HPDE6-E6E7 (cell line): Measurements from ENCODE around the gene SMIM38.
"Not testable (repeated sequence)": the region's sequence is repeated elsewhere in the genome, so short reads cannot be mapped to it uniquely, and the experiment has no call there.

Source experiments
- DNase-seq: peaks from one replicate; pipeline ENCODE4 v3.0.0; 2011; ENCODE audit warnings: missing footprints; ENCODE audit errors: extremely low spot score

SMIM38 gene

DNA sequence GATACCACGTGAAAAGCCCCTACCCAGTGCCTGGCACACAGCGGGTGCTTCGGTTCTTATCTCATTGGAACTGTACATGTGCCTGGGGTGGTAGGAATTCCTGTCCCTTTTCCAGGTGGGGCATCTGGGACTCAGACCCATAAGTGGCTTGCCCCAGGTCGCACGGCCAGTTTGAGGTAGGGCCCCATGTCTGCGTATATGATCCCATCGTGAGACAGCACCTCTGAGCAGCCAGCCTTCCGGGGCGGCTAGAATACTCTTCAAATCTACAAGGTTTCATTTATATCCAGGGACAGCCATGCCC is 33.5 kb upstream of the SMIM38 start:
- DNase-seq: no peak

DNA sequence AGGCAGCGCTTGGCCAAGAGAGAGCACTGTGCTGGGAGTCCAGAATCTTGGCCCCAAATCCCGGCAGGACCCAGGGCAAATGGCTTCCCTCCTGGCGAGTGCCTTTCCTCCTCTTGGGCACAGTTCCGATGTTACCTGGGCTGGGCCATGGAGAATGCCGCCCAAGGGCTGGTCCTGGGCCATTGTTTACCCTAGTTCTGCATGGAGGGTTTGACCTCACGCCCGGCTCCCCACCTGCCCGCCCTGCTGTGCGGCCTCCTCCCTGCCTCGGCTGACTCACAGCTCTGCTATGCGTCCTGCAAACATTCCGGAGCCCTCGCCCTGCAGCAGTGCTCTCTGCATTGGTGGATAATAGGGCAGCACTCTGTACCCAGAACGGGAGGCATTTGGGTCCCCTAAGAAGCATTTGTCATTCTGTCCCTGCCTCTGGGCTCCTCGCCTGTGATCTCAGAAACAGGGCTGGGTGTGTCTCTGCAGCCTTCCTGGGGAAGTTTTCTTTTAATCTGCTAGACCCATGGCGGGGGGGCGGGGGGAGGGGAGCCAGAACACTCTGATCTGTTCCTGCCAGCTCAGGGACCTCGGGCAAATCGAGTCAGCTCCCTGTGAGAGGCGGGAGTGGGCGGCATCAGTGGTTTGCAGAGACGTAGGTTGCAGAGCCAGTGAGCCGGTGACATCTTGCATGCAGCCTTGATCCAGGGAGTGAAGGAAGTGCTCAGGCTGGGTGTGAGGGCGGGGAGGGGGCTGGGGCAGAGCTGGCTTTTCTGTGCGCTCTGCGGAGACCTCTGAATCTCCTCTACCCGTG is 32.9 kb upstream of the SMIM38 start:
- peak; percentile 84 for DNase-seq

DNA sequence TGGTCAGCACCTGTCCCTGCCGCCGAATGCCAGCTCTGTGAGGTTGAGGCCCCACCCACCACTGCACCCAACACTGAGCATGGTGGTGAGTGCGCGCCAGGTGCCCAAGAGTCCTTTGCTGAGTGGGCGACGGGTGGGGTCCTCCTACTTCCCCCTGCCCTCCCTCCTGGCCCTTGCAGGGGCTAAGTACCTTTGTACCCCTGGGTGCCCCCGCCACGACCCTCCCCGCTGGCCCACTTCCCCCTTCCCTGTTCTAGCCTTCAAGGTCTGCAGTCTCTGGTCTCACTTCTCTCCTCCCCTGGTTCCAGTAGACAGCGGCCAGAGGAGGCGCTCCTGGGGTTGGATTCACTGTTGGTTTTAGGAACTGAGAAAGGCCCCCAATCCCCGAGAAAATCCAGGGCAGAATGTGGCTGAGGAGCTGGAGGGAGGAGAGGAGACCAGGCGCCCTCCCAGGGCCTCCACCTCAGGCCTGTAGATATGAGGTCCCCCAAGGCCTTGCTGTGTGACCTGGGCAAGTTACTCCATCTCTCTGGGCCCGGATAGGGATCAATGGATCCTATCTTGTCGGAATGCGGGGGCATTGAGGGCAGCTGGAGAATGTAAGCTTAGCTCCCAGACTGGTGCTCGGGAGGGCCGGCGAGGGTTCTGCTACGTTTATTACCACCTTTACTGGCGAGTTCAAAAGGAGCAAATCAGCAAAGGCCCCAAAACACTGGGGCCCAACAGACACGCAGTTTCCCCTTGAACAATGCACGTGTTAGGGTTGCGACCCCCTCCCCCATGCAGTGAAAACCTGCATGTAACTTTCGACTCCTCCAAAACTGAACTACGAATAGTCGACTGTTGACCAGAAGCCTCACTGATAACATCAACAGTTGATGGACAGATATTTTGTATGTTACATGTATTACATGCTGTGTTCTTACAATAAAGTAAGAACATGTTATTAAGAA is 31.9 kb upstream of the SMIM38 start:
- DNase-seq: no peak

DNA sequence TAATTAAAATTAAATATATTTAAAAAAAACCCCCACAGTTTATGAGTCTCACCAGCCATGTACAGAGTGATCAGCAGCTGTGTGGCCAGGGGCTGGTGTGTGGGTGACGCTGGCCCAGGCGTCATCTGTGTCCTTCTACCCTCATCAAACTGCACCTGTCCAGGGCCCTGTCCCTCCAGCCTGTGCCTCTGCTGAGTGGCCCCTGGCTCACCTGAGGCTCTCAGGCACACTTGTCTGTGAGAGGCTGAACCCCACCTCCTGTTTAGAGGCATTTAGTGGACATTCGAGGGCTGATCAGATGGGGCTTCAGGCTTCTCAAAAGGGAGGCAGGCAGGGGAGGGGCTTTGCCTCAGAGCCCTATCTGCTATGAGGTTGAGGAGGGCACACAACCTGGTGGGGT is 29.9 kb upstream of the SMIM38 start:
- DNase-seq: no peak

DNA sequence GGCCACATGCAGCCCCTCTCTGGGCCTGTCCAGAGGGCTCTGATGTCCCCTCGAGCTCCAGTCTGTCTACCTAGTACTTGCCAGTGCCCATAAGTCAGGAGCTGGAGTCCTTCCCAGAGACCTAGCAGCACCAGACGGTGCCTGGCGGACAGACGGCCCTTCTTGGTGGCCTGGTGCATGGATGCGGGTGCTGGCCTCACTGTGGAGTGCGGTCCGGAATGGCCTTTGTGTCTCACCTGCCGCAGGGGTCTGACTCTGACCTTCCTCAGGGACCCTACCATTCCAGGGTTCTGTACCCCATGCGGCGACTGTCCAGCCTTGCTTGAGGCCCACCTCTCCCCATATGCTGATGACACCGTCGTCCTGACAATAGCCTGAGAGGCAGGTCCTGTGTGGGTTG is 29.4 kb upstream of the SMIM38 start:
- no peak for DNase-seq

DNA sequence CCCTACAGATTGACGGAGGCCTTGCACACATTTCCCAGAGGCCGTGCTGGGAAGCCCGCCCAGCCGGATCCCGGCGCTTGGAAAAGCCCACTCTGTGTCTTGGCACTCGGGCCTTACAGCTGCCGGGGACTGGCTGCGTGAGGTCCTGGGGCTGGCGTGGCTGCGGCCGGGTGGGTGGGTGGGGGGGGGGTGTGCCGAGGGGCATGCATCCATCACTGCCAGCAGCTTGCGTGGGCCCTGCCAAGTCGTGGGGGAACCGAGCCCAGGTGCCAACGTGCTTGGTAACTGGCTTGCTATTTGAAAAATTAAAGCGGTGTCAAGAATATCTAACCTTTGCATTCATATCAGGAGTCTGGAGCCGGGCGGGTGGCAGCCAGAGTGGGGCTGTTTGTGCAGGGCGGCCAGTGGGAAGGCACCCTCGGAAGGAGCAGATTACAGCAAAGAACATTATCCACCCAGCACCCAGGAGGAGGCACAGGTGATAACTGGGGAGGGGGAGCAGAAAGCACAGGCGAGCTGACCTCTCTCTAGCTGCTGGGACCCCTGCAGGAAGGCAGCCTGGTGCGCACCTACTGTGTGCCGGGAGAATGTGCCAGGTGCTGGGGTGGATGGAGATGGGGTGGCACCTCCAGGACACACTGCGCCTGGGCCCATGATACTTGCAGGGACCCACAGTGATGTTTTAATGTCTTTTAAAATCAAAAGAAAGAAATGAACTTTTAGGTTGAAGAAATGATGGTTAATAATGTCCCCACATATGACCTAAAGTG is 28.5 kb upstream of the SMIM38 start:
- no peak for DNase-seq

DNA sequence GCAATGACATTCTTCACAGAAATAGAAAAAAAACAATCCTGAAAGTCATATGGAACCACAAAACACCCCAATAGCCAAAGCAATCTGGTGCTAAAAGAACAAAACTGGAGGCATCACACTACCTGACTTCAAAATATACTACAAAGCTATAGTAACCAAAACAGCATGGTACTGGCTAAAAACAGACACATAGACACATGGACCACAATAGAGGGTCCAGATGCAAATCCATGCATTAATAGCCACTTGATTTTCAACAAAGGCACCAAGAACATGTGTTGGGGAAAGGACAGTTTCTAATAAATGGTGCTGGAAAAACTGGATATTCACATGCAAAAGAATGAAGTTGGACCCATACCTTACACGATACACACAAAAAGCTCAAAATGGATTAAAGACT is 27.9 kb upstream of the SMIM38 start:
- DNase-seq: no peak

DNA sequence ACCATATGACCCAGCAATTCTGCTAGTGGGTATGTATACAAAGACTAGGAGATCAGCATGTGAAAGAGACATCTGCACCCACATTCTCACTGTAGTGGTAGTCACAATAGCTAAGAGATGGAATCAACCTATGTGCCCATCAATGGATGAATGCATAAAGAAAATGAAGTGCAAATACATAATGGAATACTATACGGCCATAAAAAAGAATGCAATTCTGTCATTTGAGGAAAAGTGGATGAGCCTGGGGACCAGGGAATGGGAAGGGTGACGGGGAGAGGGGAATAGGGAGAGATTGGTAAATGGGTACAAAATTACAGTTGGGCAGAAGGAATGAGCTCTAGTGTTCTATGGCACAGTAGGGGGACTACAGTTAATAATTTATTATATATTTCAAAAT is 26.7 kb upstream of the SMIM38 start:
- no peak for DNase-seq

DNA sequence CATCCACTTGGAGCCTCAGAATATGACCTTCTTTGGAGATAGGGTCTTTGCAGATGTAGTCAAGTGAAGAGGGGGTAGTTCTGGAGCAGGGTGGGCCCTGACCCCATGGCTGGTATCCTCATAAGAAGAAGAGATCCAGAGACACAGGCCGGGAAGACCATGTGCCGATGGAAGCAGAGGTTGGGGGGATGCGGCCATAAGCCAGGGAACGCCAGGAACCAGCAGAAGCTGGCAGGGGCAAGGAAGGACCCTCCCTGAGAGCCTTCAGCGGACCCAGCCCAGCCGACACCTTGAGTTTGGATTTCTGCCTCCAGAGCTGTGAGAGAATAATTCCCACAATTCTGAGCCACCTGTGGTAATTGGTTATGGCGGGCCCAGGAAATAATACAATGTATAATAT is 26.1 kb upstream of the SMIM38 start:
- no peak for DNase-seq

DNA sequence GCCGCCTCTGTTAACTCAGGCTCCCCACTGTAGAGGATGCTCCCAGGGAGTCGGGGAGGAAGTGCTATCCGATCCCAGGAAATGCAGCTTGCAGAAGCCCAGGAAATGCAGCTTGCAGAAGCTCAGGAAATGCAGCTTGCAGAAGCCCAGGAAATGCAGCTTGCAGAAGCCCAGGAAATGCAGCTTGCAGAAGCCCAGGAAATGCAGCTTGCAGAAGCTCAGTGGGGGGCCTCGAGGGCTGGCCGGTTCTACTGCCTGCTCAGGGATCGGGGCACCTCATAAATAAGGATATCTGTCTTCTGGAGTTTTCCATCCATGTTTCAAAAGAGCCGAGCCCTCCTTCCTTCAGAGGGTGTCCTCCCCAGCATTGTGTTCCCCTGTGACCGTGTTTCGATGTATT is 25.1 kb upstream of the SMIM38 start:
- no peak for DNase-seq

DNA sequence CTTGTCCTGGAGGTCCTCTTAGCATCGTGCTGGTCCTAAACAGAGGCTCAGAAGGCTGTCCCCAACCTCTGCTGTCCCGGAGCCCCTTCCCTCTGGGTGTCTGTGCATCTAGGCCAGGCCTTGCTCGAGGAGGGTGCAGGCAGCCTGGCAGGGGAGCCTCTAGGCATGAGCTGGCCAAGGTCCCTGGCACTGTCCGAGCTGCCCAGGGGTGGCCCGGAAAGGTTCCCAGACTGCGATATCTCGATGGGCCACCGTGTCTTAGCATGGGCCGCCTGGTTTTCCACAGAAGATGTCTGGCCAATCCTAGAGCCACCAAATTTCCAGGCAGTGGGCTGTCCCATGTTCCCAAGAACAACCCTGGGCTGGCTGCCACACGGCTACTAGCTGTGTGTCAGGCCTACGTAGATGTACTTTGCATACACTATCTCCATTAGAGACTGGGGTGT is 24.6 kb upstream of the SMIM38 start:
- DNase-seq: no peak

DNA sequence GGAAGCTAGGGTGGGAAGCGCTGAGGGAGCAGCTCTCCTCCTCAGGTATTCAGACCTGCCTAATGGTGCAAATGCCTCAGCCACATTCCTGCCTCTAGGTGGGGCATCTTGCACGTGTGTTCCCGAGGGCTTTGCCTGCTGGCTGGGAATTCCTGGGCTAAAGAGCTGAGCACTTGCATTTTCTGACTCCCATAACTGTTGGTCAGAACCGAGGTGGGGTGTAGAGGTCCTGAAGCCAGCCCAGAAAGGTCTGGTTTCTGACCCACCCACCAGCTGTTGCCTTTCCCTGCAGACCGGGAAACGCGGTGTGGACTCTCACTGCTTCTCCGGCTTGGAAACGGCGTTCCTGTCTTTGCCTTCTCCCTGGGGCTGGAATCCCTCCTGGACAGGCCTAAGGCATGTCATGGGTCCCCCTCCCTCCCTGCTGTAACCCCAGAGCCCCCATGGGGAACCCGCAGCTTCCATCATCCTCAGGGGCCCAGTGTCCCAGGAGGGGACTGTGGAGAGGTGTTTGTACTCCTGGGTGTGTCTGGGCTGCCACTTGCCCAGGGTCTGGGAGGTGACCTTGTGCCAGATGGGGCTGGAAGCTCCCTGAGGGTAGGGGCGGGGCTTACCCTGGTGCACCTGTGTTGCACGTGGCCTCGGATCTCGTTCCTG is 24.0 kb upstream of the SMIM38 start:
- peak; percentile 77 for DNase-seq

DNA sequence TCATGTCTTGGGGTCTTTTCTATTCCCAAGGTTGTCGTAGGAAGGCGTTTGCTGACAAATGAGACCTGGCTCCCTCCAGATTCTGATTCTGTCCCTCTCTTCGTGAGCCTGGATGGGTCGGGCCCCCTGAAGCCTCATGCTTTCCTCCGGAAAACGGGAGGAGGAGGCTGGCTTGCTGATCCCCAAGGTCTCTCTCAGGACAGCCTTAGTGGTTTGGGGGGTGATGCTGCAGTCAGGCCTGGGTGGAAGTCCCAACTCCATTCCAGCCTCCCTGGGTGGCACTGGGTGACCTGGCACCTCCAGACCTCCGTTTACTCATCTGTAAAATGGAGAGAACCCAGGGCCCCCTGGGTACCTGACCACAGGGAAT is 23.4 kb upstream of the SMIM38 start:
- DNase-seq: no peak

DNA sequence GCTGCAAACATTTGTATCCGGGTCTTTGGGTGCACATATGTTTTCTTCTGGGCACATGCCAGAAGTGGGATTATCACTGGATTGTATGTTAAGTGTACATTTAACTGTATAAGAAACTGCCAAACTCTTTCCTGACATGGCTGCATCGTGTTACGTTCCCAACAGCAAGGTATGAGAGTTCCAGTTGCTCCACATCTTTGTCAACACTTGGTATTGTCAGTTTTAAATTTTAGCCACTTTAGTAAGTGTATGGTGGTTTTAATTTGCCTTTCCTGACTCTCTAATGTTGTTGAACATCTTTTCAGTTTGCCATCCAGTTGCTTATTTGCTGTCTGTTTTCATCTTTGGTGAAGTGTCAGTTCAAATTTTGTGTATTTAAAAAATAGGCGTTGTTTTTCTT is 22.5 kb upstream of the SMIM38 start:
- DNase-seq: no peak

DNA sequence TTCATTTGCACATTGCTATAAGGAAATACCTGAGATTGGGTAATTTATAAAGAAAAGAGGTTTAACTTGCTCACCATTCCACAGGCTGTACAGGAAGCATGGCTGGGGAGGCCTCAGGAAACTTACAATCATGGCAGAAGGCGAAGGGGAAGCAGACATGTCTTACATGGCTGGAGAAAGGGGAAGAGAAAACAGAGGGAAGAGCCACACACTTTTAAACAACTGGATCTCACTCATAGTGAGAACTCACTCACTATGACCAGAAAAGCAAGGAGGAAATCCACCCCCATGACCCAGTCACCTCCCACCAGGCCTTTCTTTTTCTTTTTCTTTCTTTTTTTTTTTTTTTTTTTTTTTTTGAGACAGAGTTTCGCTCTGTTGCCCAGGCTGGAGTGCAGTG is 21.6 kb upstream of the SMIM38 start:
- DNase-seq: not testable (repeated sequence)

DNA sequence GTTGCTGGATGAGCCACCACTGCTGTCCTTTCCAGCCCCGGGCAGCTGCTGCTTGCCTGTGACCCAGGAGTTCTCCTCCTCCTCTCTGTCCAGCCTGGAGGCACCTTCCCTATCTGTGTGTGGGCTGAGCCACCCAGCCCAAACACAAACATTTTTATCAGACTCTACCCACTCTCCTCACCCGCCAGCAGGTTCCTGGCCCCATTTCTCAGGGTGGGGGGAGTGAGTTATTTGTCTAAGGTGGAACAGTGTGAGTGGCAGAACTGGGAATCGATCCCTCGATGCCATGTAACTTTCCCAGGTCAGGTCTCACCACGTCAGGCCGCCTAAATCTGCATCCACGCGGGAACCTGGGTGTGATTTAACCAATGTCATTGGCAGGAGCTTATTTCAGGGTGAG is 20.8 kb upstream of the SMIM38 start:
- no peak for DNase-seq

DNA sequence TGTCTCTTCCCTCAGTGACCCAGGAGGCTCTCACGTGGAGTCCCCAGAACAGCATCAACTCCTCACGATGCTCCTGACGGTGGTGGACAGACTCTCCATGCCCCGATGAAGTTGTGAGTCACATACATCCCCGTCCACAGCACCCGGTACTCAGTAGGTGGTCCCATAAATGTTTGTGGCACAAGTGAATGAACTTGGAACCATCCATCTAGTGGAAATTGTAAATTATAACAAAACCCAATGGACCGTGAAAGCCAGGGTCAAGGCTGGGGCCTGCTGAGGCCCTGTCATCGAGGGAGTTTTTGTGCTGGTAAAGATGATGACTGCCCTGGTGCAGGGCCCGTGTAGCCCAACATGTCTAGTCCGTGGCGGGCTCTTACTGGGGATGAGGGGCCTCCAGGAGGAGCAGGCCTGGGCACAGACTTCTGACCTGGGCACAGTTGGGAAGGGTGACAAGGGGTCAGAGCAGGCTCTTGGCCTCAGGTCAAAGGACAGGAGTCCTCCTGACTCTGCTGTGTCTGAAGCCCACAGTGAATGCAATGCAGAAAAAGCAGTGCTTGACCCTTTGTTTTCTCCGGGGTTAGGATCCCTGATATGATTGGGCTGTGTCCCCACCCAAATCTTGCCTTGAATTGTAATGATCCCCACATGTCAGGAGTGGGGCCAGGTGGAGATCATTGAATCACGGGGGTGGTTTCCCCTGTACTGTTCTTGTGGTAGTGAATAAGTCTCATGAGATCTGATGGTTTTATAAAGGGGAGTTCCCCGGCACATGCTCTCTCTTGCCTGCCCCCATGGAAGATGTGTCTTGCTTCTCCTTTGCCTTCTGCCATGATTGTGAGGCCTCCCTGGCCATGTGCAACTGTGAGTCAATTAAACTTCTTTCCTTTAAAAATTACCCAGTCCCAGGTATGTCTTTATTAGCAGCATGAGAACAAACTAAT is 20.0 kb upstream of the SMIM38 start:
- no peak for DNase-seq

DNA sequence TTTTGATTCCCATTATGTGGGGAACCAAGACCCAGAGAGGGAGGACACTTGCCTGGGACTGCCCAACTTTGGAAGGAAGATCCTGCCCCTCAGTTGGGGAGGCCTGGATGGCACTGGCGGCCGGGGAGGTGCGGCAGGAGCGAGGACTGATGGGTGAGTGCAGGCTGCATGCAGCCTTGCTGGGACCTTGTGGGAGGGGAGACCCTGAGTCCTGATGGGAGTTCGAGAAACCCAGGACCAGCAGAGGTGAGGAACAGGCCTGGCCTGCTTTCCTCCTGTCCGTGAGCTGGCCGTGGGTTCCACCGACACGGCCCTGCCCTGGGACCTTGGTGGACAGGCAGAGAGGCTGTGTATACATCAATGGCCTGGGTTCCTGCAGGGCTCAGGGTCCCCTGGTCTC is 19.3 kb upstream of the SMIM38 start:
- no peak for DNase-seq

DNA sequence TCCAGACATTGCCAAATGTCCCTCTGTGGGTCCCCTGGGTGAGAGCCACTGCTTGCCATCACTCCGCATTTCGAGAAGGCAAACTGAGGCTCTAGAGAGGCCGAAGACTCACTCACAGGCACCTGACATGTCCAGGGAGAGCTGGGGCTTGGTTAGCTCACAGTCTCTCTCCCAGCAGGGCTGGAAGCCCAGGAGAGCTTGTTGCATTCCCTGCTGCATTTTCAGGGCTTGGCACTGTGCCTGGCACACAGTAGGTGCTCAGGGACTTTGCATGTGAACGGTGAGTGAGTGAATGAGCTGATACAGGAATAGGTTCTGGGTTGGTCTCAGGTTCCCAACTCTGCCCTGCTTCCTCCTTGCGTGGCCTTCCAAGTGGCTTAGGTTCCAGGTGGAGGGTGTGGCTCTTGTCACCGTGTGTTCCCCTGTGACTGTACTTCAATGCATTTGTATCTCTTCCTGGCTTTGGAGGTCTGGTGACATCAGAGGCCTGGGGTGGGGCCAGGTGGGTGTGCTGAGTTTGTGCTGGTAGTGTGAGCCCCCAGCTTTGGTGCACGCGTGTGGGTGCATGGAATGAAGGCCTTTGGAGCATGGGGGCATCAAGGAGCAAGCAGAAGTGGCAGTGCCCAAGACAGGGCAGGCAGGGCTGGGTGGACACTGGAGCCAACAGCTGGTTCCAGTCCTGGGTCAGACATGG is 18.4 kb upstream of the SMIM38 start:
- no peak for DNase-seq

DNA sequence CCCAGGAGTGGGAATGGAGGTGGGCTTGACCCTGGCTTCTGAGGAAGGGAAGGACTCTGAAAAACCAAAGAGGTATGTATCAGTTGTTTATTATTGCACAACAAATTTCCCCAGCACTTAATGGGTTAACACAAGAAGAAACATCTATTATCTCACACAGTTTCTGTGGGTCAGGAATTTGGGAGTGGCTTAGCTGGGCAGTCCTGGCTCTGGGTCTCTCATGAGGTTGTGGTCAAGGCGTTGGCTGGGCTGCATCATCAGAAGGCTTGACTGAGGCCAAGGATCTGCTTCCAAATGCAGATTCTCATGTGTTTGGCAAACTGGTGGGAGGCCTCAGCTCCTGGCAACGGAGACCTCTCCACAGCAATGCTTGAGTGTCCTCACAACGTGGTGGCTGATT is 17.5 kb upstream of the SMIM38 start:
- DNase-seq: no peak
